Gastroesophageal sphincter (tissue), 3 donors: ENCODE data around the gene DNAH10.

ENCODE experiments used
- CTCF ChIP-seq, 4 experiments: fragments of 200-600 bp in 2 of 4; fragments of 450-650 bp in 2 of 4; sonication (generic) in 1 of 4; IDR thresholded peaks; one replicate each; pipeline ENCODE4 v1.5.1; 2017 to 2019; ENCODE audit warnings: antibody characterized with exemption in 4 of 4, mild to moderate bottlenecking in 2 of 4, moderate library complexity in 2 of 4
- POLR2A ChIP-seq, 2 donors: fragments of 450-650 bp; IDR thresholded peaks; one replicate each; pipeline ENCODE4 v1.6.1; 2017; ENCODE audit warnings: antibody characterized with exemption in 2 of 2, mild to moderate bottlenecking in 2 of 2, moderate library complexity in 1 of 2

- TF ChIP-seq CTCF (IDR thresholded peaks at IDR 0.05): no peak
- TF ChIP-seq POLR2A (IDR thresholded peaks at IDR 0.05): no peak
These were observed 68.6 kb downstream of the DNAH10 start for GRCh38 chr12:123830675-123831074.
